ENCODE results near the gene PRR7.

Gene PRR7

GRCh38 chr5:177491429-177491945 is 44.9 kb downstream of the PRR7 start:
- Histone ChIP-seq H3K79me2 (ENCODE audit: control insufficient read depth, low read length) (peaks cover 2% of the 10 kb centered on the region; the same call in 1 of the 2 replicates), H3K4me3 (ENCODE audit: low read length) (no peak overlapping the region), H3K4me2 (ENCODE audit: low read length) (no peak overlapping the region), H3K9me3 (ENCODE audit: control insufficient read depth, insufficient read depth, low read length) (no peaks in the 10 kb centered on the region), H3K4me1 (ENCODE audit: control insufficient read depth, low read length) (peaks cover 55% of the 10 kb centered on the region), H3K27ac (ENCODE audit: low read depth, low read length) (no peak overlapping the region), H4K20me1 (ENCODE audit: control insufficient read depth, insufficient read depth, low read depth, low read length) (peaks cover 4% of the 10 kb centered on the region; the same call in 1 of the 2 replicates), H3K36me3 (ENCODE audit: control insufficient read depth, low read length) (peaks cover 10% of the 10 kb centered on the region; the same call in 1 of the 2 replicates), H3F3A (ENCODE audit: control insufficient read depth, insufficient read depth) (peaks cover 5% of the 10 kb centered on the region; the same call in 1 of the 2 replicates), H3K27me3 (ENCODE audit: control insufficient read depth, low read length) (no peaks in the 10 kb centered on the region), H3K9me2 (replicated peaks; ENCODE audit: control insufficient read depth, low read length) (no peaks in the 10 kb centered on the region)
- TF ChIP-seq EZH2phosphoT487 (IDR thresholded peaks at IDR 0.05; ENCODE audit: borderline replicate concordance, low read length) (no peak), CTCF (IDR thresholded peaks at IDR 0.05; ENCODE audit: low read depth, low read length, poor library complexity, severe bottlenecking) (peak; percentile 60)

- Histone ChIP-seq H3K4me3 (ENCODE audit: low read length) (no peak overlapping the region), H3K4me1 (ENCODE audit: control insufficient read depth, low read length) (peaks cover 57% of the 10 kb centered on the region), H3K27ac (ENCODE audit: low read depth, low read length) (no peak overlapping the region), H3K9me2 (replicated peaks; ENCODE audit: control insufficient read depth, low read length) (no peaks in the 10 kb centered on the region), H3F3A (ENCODE audit: control insufficient read depth, insufficient read depth) (peaks cover 5% of the 10 kb centered on the region; the same call in 1 of the 2 replicates), H3K4me2 (ENCODE audit: low read length) (no peak overlapping the region), H3K9me3 (ENCODE audit: control insufficient read depth, insufficient read depth, low read length) (no peaks in the 10 kb centered on the region), H3K36me3 (ENCODE audit: control insufficient read depth, low read length) (peaks cover 9% of the 10 kb centered on the region; the same call in 1 of the 2 replicates), H4K20me1 (ENCODE audit: control insufficient read depth, insufficient read depth, low read depth, low read length) (peaks cover 5% of the 10 kb centered on the region; the same call in 1 of the 2 replicates), H3K79me2 (ENCODE audit: control insufficient read depth, low read length) (peaks cover 4% of the 10 kb centered on the region; the same call in 1 of the 2 replicates), H3K27me3 (ENCODE audit: control insufficient read depth, low read length) (no peaks in the 10 kb centered on the region)
- TF ChIP-seq CTCF (IDR thresholded peaks at IDR 0.05; ENCODE audit: low read depth, low read length, poor library complexity, severe bottlenecking) (no peak), EZH2phosphoT487 (IDR thresholded peaks at IDR 0.05; ENCODE audit: borderline replicate concordance, low read length) (no peak)
Observed at GRCh38 chr5:177491983-177492746, 45.6 kb downstream of the PRR7 start.

- H3K4me3 ChIP-seq (ENCODE audit: low read length) = no peak overlapping the region
- peaks cover 1% of the 10 kb centered on the region for H3K27me3 ChIP-seq (ENCODE audit: control insufficient read depth, low read length)
- H3K4me1 ChIP-seq (ENCODE audit: control insufficient read depth, low read length) = peaks cover 60% of the 10 kb centered on the region
- H3K4me2 ChIP-seq (ENCODE audit: low read length) = no peak overlapping the region
- peaks cover 4% of the 10 kb centered on the region; the same call in 1 of the 2 replicates for H3K79me2 ChIP-seq (ENCODE audit: control insufficient read depth, low read length)
- no peak overlapping the region for H3K27ac ChIP-seq (ENCODE audit: low read depth, low read length)
- H4K20me1 ChIP-seq (ENCODE audit: control insufficient read depth, insufficient read depth, low read depth, low read length) = peaks cover 5% of the 10 kb centered on the region; the same call in 1 of the 2 replicates
- H3K36me3 ChIP-seq (ENCODE audit: control insufficient read depth, low read length) = peaks cover 7% of the 10 kb centered on the region; the same call in 1 of the 2 replicates
- H3F3A ChIP-seq (ENCODE audit: control insufficient read depth, insufficient read depth) = peaks cover 5% of the 10 kb centered on the region; the same call in 1 of the 2 replicates
- no peaks in the 10 kb centered on the region for H3K9me2 ChIP-seq (replicated peaks; ENCODE audit: control insufficient read depth, low read length)
- TF ChIP-seq CTCF (IDR thresholded peaks at IDR 0.05; ENCODE audit: low read depth, low read length, poor library complexity, severe bottlenecking) = no peak
- TF ChIP-seq EZH2phosphoT487 (IDR thresholded peaks at IDR 0.05; ENCODE audit: borderline replicate concordance, low read length) = no peak
- H3K9me3 ChIP-seq (ENCODE audit: control insufficient read depth, insufficient read depth, low read length) = no peaks in the 10 kb centered on the region
Observed at GRCh38 chr5:177492841-177493240, 46.2 kb downstream of the PRR7 start.

Measured in DOHH2 (cell line).